Inflammatory macrophage treated with lipopolysaccharide for 1 hour (primary cell): ENCODE data around the gene SPDYC.
A peak's percentile ranks its signal among the peaks of the same experiment; 100 is the strongest.
"Not testable (repeated sequence)": the region's sequence is repeated elsewhere in the genome, so short reads cannot be mapped to it uniquely, and the experiment has no call there.

Source experiments
- DNase-seq, 2 donors: peaks; one replicate each; pipeline ENCODE4 v3.0.0-alpha.2; 2020 to 2022

SPDYC gene

GRCh38 chr11:65134240-65134951 is 35.6 kb upstream of the SPDYC start, which contains the start of gene SYVN1:
Gene SYVN1, minus strand, starts transcription at chr11:65134519. Its CDS starts 918 bp downstream, at chr11:65133601.
- DNase-seq = peak; percentile 87

- peak; percentile 89 to 93 for DNase-seq
These were observed 34.9 kb upstream of the SPDYC start for GRCh38 chr11:65134952-65135632.

- no peak for DNase-seq
These were observed 34.3 kb upstream of the SPDYC start for GRCh38 chr11:65135633-65136145.

GRCh38 chr11:65136515-65137096 is 33.4 kb upstream of the SPDYC start:
- no peak for DNase-seq

GRCh38 chr11:65141896-65142494 is 28.0 kb upstream of the SPDYC start:
- no peak for DNase-seq

- DNase-seq = no peak
These were observed 22.5 kb upstream of the SPDYC start for GRCh38 chr11:65147352-65148075.

DNA sequence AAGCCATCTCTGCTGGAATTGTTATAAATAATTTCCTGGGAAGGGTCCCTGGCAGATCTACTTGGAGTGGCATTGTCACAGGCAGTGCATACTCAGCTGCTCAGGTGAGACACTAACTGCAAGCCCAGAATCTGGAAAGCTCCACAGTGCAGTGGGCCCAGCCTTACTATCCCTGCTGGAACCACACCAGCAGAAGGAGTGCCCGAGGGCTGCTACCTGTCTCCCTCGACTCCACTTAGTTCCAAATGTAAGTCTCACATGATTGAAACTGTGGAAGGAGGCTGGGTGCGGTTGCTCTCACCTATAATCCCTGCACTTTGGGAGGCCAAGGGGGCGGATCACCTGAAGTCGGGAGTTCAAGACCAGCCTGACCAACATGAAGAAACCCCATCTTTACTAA is 21.4 kb upstream of the SPDYC start:
- no peak for DNase-seq

- DNase-seq = not testable (repeated sequence)
These were observed 19.9 kb upstream of the SPDYC start for GRCh38 chr11:65150131-65150508.

DNA sequence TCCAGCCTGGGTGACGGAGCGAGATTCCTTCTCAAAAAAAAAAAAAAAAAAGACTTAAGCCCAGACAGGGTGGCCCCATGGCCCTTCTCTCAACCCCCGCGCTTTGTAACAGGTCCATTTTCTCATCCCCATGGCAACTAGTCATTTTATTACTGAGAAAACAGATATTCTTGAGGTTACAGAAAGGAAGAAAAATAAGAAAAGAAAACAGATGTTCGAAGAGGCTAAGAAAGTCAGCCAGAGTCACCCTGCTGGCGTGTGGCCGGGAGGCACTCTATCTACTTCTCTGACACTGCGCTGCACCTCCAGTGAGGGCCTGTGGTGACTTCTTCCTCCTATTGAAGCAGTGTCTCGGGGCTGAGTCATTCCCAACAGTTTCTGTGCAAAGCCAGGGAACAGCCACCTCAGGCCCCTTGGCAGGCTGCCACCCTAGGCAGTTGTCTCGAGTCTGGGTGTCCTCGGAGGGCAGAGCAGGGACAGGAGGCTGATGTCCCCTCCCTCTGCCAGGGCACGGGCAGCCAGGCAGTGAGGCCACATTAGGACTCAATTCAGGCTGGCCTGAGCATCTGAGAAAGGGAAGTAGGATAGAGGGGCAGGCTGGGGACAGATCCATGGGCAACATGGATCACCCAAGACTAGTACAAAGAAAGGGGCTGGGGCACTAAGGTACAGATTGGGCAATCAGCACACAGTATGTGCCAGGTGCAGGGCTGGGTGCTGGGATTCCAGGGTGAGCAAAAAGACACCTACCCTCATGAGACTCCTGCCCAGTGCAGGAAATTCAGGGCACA is 19.3 kb upstream of the SPDYC start:
- peak; percentile 81 to 83 for DNase-seq

GRCh38 chr11:65151331-65151899 is 18.6 kb upstream of the SPDYC start:
- DNase-seq = peak in 1 of 2 donors; percentile 21

GRCh38 chr11:65152122-65152521 is 17.9 kb upstream of the SPDYC start:
- peak in 1 of 2 donors; percentile 40 for DNase-seq

- peak in 1 of 2 donors; percentile 21 for DNase-seq
These were observed 13.8 kb upstream of the SPDYC start for GRCh38 chr11:65156256-65156655.

DNA sequence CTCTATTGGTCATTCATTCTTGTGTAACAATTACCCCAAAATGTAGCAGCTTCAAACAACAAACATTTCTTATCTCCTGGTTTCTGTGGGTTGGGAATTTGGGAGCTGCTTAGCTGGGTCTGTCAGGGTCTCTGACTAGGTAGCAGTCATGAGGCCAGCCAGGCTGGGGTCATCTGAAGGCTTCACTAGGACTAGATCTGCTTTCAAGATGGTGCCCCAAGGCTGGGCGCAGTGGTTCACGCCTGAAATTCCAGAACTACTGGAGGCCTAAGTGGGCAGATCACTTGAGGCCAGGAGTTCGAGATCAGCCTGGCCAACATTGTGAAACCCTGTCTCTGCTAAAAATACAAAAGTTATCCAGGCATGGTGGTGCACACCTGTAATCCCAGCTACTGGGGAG is 13.1 kb upstream of the SPDYC start:
- no peak for DNase-seq

- peak; percentile 49 to 61 for DNase-seq
These were observed 12.7 kb upstream of the SPDYC start for GRCh38 chr11:65157336-65157735.

GRCh38 chr11:65159012-65159411 is 11.0 kb upstream of the SPDYC start:
- no peak for DNase-seq

DNA sequence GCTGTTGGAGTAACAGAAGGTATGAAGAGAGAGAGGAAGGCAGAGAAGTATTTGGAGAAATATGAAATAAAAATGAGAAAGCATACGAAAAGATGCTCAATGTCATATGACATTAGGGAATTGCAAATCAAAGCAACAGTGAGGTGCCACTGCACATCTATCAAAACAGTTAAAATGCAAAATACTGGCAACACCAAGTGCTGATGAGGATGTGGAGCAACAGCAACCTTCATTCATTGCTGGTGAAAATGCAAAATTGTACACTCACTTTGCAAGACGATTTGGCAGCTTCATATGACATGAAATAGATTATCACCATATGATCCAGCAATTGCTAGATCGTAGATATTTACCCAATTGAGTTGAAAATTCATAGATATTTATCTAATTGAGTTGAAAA is 9.4 kb upstream of the SPDYC start:
- no peak for DNase-seq

- DNase-seq = no peak
These were observed 6.3 kb upstream of the SPDYC start for GRCh38 chr11:65163684-65164083.

- no peak for DNase-seq
These were observed 4.4 kb upstream of the SPDYC start for GRCh38 chr11:65165410-65166317.

- no peak for DNase-seq
These were observed 3.1 kb upstream of the SPDYC start for GRCh38 chr11:65166893-65167292.

DNA sequence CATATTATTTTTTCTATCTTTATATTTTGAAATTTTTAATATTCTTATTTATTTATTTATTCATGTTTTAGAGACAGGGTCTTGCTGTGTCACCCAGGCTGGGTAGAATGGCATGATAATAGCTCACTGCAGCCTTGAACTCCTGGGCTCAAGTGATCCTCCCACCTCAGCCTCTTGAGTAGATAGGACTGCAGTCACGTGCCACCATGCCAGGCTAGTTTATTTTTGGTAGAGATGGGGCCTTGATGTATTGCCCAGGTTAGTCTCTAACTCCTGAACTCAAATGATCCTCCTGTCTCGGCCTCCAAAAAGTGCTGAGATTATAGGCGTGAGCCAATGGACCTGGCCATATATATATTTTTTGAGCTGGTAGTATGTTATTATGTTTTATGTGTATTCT is 2.4 kb upstream of the SPDYC start:
- no peak for DNase-seq
